Neuronal stem cell (in vitro differentiated cells): ENCODE measurements around the gene C6orf52.
A peak's percentile ranks its signal among the peaks of the same experiment; 100 is the strongest.

Experiments used
- DNase-seq: peaks from one replicate; pipeline ENCODE4 v3.0.0-alpha.2; 2013; ENCODE audit warnings: low spot score
- H2AFZ ChIP-seq: one replicate; pipeline ENCODE4 v1.6.1; 2013; ENCODE audit warnings: mild to moderate bottlenecking, low read length, inconsistent platforms
- H2AK5ac ChIP-seq: 2 replicates; pipeline ENCODE4 v1.6.1; 2013; ENCODE audit warnings: low read depth, mild to moderate bottlenecking, inconsistent platforms, low read length, moderate library complexity, mixed read lengths
- H2BK120ac ChIP-seq: 2 replicates; pipeline ENCODE4 v1.6.1; 2013; ENCODE audit warnings: low read depth, mild to moderate bottlenecking, inconsistent platforms, low read length, moderate library complexity, mixed read lengths
- H2BK12ac ChIP-seq: one replicate; pipeline ENCODE4 v1.6.1; 2013; ENCODE audit warnings: low read length, inconsistent platforms
- H2BK15ac ChIP-seq: 2 replicates; pipeline ENCODE4 v1.6.1; 2013; ENCODE audit warnings: mild to moderate bottlenecking, low read length, inconsistent platforms, mixed read lengths
- H2BK5ac ChIP-seq: one replicate; pipeline ENCODE4 v1.6.1; 2013; ENCODE audit warnings: inconsistent platforms, mild to moderate bottlenecking, low read length, moderate library complexity
- H3K14ac ChIP-seq: one replicate; pipeline ENCODE4 v1.6.1; 2013; ENCODE audit warnings: low read length, inconsistent platforms
- H3K18ac ChIP-seq: 2 replicates; pipeline ENCODE4 v1.6.1; 2013; ENCODE audit warnings: low read length, inconsistent platforms
- H3K23ac ChIP-seq: 2 replicates; pipeline ENCODE4 v1.6.1; 2013; ENCODE audit warnings: low read depth, mild to moderate bottlenecking, mixed read lengths, low read length, inconsistent platforms; ENCODE audit not compliant: poor library complexity
- H3K27ac ChIP-seq: replicated peaks from 3 replicates; pipeline ENCODE4 v1.5.1; 2013; ENCODE audit warnings: low read length, inconsistent platforms
- H3K27me3 ChIP-seq, 3 experiments: 2 replicates each; pipeline ENCODE4 v1.6.1; 2013; ENCODE audit warnings: low read length in 3 of 3, mild to moderate bottlenecking in 2 of 3, inconsistent platforms in 1 of 3, low read depth in 1 of 3, mixed read lengths in 1 of 3, moderate library complexity in 1 of 3; ENCODE audit not compliant: control insufficient read depth in 3 of 3, insufficient read depth in 3 of 3
- H3K36me3 ChIP-seq, 2 donors: replicated peaks in 1 of 2; 2 replicates each; pipeline ENCODE4 v1.6.1; 2013; ENCODE audit warnings: low read length in 2 of 2; ENCODE audit not compliant: control insufficient read depth in 2 of 2, insufficient read depth in 2 of 2
- H3K4ac ChIP-seq: 2 replicates; pipeline ENCODE4 v1.6.1; 2013; ENCODE audit warnings: inconsistent platforms, mild to moderate bottlenecking, low read length, moderate library complexity
- H3K4me1 ChIP-seq, 2 donors: 1 replicate in 1 of 2; 2 replicates in 1 of 2; pipeline ENCODE4 v1.6.1; 2013; ENCODE audit warnings: low read length in 2 of 2, low read depth in 1 of 2; ENCODE audit not compliant: control insufficient read depth in 2 of 2, insufficient read depth in 1 of 2
- H3K4me2 ChIP-seq: one replicate; pipeline ENCODE4 v1.6.1; 2013; ENCODE audit warnings: mild to moderate bottlenecking, low read length, inconsistent platforms; ENCODE audit not compliant: insufficient read depth, poor library complexity, severe bottlenecking
- H3K4me3 ChIP-seq, 2 donors: 2 replicates each; pipeline ENCODE4 v1.5.1; 2013; ENCODE audit warnings: low read length in 2 of 2, mild to moderate bottlenecking in 2 of 2, inconsistent platforms in 1 of 2, moderate library complexity in 1 of 2
- H3K79me1 ChIP-seq: one replicate; pipeline ENCODE4 v1.6.1; 2013; ENCODE audit warnings: low read depth, mild to moderate bottlenecking, inconsistent platforms, low read length, moderate library complexity
- H3K9ac ChIP-seq: one replicate; pipeline ENCODE4 v1.6.1; 2013; ENCODE audit warnings: mild to moderate bottlenecking, low read depth, low read length, inconsistent platforms; ENCODE audit not compliant: poor library complexity
- H3K9me3 ChIP-seq, 2 donors: replicated peaks in 1 of 2; 2 replicates each; pipeline versions ENCODE3 to v1.6.1; 2013; ENCODE audit warnings: low read length in 2 of 2, mild to moderate bottlenecking in 2 of 2, inconsistent platforms in 1 of 2, low read depth in 1 of 2, mixed read lengths in 1 of 2, moderate library complexity in 1 of 2; ENCODE audit not compliant: control insufficient read depth in 2 of 2, insufficient read depth in 1 of 2
- H4K8ac ChIP-seq: one replicate; pipeline ENCODE4 v1.6.1; 2013; ENCODE audit warnings: low read depth, mild to moderate bottlenecking, inconsistent platforms, low read length, moderate library complexity
- H4K91ac ChIP-seq: one replicate; pipeline ENCODE4 v1.6.1; 2013; ENCODE audit warnings: low read length, low read depth, mild to moderate bottlenecking, inconsistent platforms; ENCODE audit not compliant: poor library complexity
- WGBS, 2 donors: extraction: QIAGEN DNeasy Blood & Tissue Kit; methylation state at CpG; one replicate each; pipeline ENCODE4 v1.1.7; 2013; ENCODE audit warnings: missing lambda C conversion rate in 2 of 2, mixed read lengths in 1 of 2; ENCODE audit not compliant: insufficient read length in 2 of 2, insufficient replicate concordance in 1 of 2; ENCODE audit errors: extremely low coverage in 2 of 2; 5-methylcytosine and 5-hydroxymethylcytosine counted together

Gene C6orf52

DNA sequence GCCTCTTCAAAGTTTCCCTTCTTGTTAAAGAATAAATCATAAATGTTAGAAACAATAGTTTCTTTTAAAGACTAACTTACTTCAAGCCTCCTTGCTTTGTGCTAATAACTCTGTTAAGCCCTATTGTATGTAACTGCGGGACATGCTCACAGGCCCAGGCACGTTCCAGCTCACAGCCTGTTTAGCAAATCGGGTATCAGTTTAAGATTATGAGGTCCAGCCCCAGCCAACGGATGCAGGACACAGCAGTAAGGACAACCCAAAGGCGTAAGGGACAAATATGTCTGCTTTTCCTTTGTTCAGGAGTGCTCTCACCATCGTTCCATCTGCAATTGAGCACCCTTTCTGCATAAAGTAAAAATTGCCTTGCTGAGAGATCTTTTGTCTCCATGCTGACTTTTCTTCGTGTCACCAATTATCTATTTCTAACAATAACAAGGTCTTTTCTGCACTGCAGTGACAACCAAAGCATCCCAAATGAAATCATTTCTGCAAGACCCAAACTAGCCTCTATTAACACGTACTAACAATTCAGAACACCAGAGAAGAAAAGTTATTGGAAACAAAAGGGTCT is 1.4 kb downstream of the C6orf52 start:
- Histone ChIP-seq H2AK5ac (no peak overlapping the region), H3K4ac (no peak overlapping the region), H3K79me1 (peaks cover 2% of the 10 kb centered on the region), H2BK5ac (no peak overlapping the region), H3K9ac (no peak overlapping the region), H3K36me3 (peaks cover 1 to 23% of the 10 kb centered on the region in 2 donors), H3K23ac (no peak overlapping the region), H2BK120ac (no peak overlapping the region), H3K18ac (no peak overlapping the region), H3K27ac (no peak overlapping the region), H3K14ac (no peak overlapping the region), H2AFZ (no peak overlapping the region), H3K4me2 (peak overlapping the region; percentile 61), H2BK15ac (no peak overlapping the region), H4K91ac (no peak overlapping the region), H3K27me3 (no peaks in the 10 kb centered on the region), H3K4me3 (peak overlapping the region; percentile 29 to 82), H2BK12ac (no peak overlapping the region), H4K8ac (no peak overlapping the region), H3K9me3 (peaks cover 0 to 5% of the 10 kb centered on the region in 2 donors), H3K4me1 (peaks cover 5 to 10% of the 10 kb centered on the region in 2 donors)
- WGBS, 2 donors, result no CpG with 5 or more reads among the region's 8 CpGs
- DNase-seq, result no peak

DNA sequence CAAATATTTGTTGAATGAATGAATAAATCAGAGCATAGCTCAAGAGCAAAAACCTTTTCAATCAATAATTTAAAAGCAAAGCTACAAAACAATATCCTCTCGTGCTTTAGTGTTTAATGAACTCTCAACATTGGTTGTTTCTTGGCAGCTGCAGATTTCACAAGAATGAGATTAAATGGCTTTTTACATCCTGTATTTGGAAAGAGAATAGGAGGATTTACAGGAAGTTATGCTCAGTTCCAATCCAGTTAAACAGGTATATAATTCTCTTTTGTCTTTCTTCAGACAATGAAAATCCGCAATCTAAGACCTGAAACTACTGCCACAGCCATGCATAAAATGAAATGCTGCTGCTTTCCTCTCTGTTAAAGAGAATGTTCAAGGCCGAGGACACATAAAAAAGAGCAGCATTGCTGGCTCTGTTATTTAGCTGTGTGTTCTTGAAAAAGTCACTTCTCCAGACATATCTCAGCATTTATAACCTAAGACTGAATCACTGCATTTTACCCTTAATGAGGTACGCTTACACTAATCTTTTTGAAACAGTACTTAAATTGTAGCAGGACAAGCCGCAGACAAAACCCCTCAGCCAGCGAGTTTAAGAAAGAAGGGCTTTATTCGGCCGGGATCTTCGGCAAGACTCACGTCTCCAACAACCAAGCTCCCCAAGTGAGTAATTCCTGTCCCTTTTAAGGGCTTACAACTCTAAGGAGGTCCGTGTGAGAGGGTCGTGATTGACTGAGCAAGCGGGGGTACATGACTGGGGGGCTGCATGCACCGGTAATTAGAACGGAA is 3.6 kb downstream of the C6orf52 start:
- Histone ChIP-seq H3K14ac (no peak overlapping the region), H3K4me2 (no peak overlapping the region), H3K4me3 (no peak overlapping the region), H2AFZ (no peak overlapping the region), H3K9me3 (peaks cover 0 to 5% of the 10 kb centered on the region in 2 donors), H4K8ac (no peak overlapping the region), H2BK5ac (no peak overlapping the region), H4K91ac (no peak overlapping the region), H3K27me3 (no peaks in the 10 kb centered on the region), H2BK120ac (no peak overlapping the region), H3K4ac (no peak overlapping the region), H2BK12ac (no peak overlapping the region), H3K27ac (peak overlapping the region; percentile 20), H3K9ac (no peak overlapping the region), H3K36me3 (peaks cover 0 to 9% of the 10 kb centered on the region in 2 donors), H2AK5ac (no peak overlapping the region), H3K4me1 (peaks cover 4 to 6% of the 10 kb centered on the region in 2 donors), H3K23ac (no peak overlapping the region), H3K18ac (no peak overlapping the region), H3K79me1 (no peaks in the 10 kb centered on the region), H2BK15ac (no peak overlapping the region)
- WGBS, 2 donors, result no CpG with 5 or more reads among the region's 15 CpGs
- DNase-seq, result no peak

DNA sequence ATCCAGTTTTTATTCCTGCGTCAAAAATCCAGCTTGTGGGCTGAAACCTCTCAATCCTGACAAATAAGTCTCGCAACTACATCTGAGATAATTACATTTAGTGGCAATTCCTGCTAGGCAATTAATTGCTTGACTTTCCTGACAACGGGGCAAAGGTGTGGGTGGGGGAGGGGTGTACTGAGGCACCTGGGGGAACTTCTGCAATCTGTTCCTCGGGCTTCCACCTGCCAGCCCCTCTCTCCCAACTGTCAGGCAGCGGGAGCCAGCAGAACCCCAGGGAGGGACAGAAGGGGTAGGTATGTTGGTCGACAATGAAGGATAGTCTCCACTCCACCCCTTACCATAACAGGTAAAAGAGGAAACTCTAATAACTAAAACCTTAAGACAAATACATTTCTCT is 6.8 kb downstream of the C6orf52 start:
- H2AK5ac ChIP-seq, result no peak overlapping the region
- WGBS, 2 donors, result no CpG with 5 or more reads among the region's 6 CpGs

DNA sequence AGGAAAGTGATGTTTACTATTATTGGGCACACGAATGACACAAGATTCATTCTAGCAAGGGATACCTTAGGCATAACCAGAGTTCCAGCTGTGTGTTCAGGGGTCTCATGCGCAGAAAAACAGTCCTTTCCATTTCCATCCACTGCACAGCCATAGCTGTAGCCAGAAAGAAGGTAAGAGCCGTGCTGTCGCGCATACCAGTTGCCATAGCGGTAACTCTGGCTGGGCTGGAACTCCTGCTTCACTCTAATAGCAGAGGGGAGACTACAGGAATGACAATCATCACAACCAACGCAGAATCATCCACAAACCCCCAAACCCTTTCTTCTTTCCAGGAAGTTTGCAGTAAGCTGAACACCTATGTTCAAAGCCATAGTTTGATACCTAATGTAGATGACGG is 7.5 kb downstream of the C6orf52 start:
- Histone ChIP-seq H3K4me3 (no peak overlapping the region), H3K4me2 (no peak overlapping the region), H4K91ac (no peak overlapping the region), H3K9ac (no peak overlapping the region), H4K8ac (no peak overlapping the region), H3K4ac (no peak overlapping the region), H3K14ac (no peak overlapping the region), H2BK12ac (no peak overlapping the region), H3K9me3 (no peaks in the 10 kb centered on the region), H3K18ac (no peak overlapping the region), H2AK5ac (no peak overlapping the region), H2AFZ (no peak overlapping the region), H2BK120ac (no peak overlapping the region), H3K23ac (no peak overlapping the region), H2BK5ac (no peak overlapping the region), H3K36me3 (peaks cover 0 to 2% of the 10 kb centered on the region in 2 donors), H3K27me3 (no peaks in the 10 kb centered on the region), H3K4me1 (no peaks in the 10 kb centered on the region), H2BK15ac (no peak overlapping the region), H3K79me1 (no peaks in the 10 kb centered on the region), H3K27ac (no peak overlapping the region)
- no peak for DNase-seq
- no CpG with 5 or more reads among the region's 8 CpGs for WGBS, 2 donors

More for the DNA sequence above, 6.8 kb downstream of the C6orf52 start:
- DNase-seq, result no peak
- Histone ChIP-seq H3K4me3 (no peak overlapping the region), H4K8ac (no peak overlapping the region), H2BK15ac (no peak overlapping the region), H3K9ac (no peak overlapping the region), H3K4me1 (no peaks in the 10 kb centered on the region), H3K18ac (no peak overlapping the region), H3K4ac (no peak overlapping the region), H3K79me1 (no peaks in the 10 kb centered on the region), H3K27me3 (no peaks in the 10 kb centered on the region), H3K14ac (no peak overlapping the region), H4K91ac (no peak overlapping the region), H2AFZ (no peak overlapping the region), H3K23ac (no peak overlapping the region), H3K27ac (no peak overlapping the region), H3K4me2 (no peak overlapping the region), H2BK5ac (no peak overlapping the region), H2BK120ac (no peak overlapping the region), H3K9me3 (no peaks in the 10 kb centered on the region), H2BK12ac (no peak overlapping the region), H3K36me3 (peaks cover under 1 to 2% of the 10 kb centered on the region in 2 donors)
